Fibroblast of skin of scalp (primary cell): ENCODE data around the gene PDXP.
"Not testable (repeated sequence)": the region's sequence is repeated elsewhere in the genome, so short reads cannot be mapped to it uniquely, and the experiment has no call there.

ENCODE experiments used
- DNase-seq: peaks from one replicate; pipeline ENCODE4 v3.0.0-alpha.2; 2013

Gene PDXP

DNA sequence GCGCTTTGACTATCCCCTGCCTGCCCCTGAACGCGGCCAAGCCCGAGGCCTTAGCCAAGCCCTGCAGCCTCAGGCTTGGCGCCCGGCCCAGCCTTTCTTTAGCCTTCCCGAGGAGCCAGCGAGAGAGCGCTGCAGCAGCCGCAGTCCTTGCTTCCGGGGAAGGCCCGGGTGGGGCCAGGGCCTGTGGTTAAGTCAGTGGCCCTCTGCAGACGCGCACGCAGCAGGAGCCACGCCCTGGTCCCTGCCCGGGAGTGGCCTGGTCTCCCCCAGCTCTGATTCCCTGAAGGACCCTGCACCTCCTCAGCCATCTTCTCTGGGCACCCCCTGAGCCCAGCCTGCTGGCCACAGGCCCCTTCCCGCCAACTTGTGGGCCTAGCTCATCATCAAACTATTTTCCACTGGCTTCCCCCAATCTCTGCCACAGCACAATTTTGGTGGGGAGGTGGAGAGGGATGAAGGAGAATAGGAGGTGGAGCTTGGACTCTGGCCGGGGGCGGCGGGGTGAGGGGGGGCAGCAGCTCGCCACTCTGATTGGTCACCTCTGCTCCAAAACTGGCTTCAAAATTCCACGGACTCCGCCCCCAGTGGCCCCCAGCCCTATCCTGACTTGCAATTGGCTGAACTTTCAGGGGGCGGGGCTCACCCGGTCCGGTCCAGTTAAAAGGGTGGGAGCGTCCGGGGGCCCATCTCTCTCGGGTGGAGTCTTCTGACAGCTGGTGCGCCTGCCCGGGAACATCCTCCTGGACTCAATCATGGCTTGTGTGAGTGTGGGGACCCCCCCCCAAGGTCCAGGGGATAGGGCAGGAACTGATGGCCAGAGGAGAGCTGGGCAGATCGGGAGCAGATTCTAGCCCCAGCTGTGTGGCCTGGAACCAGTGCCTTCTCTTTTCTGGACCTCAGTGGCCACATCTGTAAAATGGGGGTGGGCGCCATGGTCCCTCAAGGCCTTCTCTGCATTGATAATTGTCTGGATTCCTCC is 16.7 kb downstream of the PDXP start, which contains the start of gene LGALS1:
TSS of gene LGALS1 (plus strand) at position 686 of the 979 bp plus-strand sequence. CDS start at position 753, 67 bp downstream.
- peak; percentile 99 for DNase-seq

DNA sequence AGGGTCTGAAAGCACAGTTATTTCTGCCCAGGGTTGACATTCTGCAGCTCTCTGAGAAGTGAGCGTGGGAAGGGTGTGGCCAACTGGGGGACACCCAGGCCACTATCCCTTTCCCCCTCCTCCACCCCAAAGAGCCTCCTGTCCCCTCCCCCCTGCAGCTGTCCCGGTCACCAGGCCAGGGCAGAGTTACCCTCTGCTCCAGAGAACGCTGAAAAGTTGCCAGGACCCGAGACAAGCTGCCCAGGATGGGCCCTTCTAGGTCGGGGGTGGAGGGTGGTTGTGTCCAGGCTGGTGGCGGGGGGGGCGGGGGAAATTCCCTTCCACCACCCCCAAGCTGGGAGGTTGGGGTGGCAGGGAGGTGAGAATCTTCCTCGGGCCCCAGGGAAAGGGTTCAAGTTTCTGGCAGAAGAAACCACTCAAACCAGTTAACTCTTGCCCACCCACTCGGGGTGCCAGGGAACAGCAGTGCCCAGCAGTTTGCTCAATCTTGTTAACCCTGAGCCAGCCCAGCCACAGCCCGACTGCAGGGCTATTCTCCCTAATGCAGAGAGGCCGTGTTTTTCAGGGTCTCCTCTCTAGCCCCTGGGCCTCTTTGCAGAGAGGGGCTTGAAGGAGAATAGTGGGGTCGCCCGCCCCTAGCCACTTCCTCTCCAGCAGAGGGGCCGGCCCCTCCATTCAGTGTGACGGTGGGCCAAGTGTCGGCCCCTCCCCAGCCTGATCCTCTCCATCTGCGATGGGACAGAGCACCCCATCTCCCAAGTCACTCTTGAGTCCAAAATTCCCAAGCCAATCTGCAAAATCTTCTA is 17.6 kb downstream of the PDXP start:
- peak; percentile 31 for DNase-seq

DNA sequence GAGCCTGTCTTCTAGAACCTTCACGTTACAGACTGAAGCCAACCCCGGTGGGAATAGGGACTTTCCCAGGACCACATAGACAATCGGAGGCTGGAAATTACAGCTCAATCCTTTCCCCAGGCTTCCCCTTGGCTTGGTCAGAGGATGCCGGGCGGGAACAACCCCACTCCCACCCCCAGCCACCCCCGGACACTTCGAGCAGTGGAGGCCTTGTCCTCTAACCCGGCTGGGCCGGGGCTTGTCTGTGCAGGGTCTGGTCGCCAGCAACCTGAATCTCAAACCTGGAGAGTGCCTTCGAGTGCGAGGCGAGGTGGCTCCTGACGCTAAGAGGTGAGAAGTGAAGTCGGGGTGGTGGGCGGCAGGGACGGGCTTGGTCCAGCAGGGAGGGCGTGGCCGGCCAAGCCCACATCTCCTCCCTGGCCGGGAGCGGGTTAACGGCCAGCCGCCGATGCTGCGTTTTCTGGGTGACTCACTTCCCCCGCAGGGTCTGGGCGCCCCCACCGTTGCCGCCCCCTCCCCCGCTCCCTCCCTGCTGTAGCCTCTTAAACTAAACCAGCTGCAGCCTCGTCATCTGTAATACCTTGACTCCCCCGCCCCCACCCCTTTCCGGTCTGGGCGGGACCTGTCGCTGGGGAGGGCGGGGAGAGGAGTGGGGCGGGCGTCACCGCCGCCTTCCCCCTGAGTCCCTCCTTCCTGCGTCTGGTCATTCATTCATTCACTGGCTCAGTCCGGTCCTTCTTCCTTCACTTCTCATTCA is 18.4 kb downstream of the PDXP start:
- peak; percentile 98 for DNase-seq

DNA sequence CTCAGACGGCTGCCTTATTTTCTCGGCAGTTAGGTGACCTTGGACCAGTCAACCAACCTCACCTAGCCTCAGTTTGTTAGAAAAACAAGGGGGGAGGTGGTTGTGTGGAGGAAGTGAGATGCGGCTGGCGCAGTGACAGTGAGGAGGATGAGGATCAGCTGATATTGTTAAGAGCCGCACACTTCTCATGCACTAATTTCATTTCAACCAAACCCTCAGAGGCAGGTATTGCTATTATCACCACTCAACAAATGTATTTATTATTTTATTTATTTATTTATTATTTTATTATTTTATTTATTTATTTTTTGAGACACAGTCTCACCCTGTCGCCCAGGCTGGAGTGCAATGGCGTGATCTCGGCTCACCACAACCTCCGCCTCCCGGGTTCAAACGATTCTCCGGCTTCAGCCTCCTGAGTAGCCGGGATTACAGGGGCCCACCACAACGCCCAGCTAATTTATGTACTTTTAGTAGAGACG is 19.0 kb downstream of the PDXP start:
- DNase-seq = no peak

DNA sequence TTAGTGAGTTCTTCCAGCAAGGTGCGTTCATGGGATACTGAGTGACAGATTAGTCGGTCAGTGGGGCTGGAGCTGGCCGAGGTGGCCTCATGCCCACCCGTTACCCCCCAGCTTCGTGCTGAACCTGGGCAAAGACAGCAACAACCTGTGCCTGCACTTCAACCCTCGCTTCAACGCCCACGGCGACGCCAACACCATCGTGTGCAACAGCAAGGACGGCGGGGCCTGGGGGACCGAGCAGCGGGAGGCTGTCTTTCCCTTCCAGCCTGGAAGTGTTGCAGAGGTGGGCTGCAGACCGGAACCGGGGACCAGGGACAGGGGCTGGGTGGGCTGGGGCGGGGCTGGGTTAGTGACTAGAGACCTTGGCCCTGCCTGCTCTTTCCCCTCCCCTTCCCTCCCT is 19.8 kb downstream of the PDXP start:
- DNase-seq = no peak

DNA sequence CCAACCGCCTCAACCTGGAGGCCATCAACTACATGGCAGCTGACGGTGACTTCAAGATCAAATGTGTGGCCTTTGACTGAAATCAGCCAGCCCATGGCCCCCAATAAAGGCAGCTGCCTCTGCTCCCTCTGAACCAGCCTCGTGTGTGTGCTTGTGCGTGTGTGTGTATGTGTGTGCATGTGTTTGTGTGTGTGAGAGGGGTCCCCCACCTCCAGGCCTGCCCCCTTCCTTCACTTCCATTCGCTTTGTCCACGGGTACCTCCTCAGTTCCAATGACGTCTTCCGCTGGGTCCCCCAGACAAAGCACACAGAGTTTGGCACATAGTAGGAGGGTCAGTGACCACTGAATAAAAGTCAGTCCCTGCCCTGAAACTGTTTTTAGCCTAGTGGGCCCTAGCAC is 21.1 kb downstream of the PDXP start:
- no peak for DNase-seq

DNA sequence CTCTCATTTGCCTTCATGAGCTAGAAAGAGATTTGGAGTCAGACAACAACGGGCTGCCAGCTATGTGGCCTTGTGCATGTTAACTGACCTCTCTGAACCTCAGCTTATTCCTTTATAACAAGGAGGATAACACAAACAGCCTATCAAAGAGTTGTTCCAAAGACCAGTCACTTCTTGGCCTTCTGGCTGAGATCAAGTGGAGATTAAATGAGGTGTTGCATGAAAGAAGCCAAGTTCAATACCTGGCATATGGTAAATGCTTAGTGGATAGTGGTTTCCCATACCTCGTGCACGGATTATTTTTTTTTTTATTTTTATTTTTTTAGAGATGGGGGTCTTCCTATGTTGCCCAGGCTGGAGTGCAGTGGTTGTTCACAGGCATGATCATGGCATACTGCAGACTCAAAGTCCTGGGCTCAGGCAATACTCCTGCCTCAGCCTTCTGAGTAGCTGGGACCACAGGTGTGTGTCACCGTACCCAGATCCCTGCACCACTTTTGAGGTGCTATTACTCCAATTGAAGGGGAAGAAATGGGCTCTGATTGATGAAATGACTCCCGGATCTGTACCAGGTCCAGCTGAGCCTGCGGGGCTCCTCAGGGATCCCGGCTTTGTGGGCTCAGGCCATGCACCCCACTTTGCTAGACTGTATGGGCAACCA is 21.8 kb downstream of the PDXP start:
- peak; percentile 25 for DNase-seq

DNA sequence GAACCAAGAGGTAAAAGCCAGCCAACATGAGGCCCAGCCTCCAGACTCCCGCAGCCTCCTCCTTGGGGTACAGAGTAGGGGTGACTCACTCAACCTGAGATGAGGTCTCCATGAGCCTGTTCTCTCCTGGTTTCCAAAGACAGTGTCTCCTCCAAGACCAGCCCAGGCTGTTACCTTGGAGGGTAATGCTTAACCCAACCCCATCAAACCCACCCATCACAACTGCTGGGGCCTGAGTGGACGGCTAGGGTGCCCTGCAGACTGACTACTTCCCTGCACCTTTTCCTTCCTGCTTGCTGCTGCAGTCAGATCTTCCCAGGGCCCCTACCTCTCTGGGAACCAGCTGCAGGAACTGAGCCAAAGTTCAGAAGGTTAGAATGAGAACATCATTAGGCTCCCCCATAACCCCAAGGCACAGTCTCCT is 22.5 kb downstream of the PDXP start:
- DNase-seq = peak; percentile 45

DNA sequence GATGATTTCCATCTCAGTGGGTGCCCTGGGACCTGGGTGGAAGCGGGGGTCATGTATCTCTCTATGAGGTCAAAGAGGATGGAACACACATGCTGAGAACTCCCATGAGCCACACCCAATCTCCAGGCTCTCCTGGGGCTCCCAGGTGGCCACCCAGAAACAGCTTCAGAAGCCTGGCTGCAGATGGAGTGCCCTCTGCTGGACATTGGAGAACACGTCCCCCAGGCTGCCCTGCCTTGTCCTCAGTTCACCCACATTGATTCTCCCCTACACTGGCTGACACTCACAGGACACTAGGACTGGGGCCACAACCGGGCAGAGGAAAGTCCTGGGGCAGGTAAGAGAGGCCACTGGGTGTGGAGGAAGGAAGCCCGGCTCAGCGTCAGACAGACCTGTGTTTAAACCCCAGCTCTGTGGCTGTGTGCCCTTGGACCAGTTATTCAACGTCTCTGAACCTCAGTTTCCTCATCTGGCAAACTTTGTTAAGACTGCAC is 23.1 kb downstream of the PDXP start:
- DNase-seq = peak; percentile 80

DNA sequence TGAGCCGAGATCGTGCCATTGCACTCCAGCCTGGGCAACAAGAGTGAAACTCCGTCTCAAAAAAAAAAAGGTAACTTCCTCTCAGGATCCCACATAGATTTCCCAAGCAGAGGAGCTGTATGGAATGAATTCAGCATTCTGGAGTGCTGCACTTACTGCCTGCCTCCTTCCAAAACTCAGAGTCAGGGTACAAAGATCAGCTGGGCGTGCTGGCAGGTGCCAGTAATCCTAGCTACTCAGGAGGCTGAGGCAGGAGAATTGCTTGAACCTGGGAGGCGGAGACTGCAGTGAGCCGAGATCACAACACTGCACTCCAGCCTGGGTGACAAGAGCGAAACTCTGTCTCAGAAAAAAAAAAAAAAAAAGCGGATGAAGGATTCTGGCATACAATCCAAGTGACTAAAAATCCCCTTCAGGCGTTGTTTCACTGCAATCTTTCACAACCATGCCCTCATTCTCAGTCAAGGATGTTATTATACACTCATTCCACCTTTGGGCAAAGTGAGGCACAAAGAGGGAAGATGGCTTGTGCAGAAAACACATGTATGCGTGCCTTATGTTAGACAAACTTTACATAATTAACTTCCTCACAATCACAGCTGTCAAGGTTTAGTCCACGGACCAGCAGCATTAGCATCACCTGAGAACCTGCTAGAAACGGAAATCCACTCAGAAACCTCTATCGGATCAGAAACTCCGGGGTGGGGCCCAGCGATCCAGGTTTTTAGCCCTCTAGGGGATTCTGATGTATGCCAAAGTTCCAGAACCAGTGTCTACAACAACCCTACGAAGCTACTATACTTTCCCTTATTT is 26.5 kb downstream of the PDXP start:
- no peak for DNase-seq

DNA sequence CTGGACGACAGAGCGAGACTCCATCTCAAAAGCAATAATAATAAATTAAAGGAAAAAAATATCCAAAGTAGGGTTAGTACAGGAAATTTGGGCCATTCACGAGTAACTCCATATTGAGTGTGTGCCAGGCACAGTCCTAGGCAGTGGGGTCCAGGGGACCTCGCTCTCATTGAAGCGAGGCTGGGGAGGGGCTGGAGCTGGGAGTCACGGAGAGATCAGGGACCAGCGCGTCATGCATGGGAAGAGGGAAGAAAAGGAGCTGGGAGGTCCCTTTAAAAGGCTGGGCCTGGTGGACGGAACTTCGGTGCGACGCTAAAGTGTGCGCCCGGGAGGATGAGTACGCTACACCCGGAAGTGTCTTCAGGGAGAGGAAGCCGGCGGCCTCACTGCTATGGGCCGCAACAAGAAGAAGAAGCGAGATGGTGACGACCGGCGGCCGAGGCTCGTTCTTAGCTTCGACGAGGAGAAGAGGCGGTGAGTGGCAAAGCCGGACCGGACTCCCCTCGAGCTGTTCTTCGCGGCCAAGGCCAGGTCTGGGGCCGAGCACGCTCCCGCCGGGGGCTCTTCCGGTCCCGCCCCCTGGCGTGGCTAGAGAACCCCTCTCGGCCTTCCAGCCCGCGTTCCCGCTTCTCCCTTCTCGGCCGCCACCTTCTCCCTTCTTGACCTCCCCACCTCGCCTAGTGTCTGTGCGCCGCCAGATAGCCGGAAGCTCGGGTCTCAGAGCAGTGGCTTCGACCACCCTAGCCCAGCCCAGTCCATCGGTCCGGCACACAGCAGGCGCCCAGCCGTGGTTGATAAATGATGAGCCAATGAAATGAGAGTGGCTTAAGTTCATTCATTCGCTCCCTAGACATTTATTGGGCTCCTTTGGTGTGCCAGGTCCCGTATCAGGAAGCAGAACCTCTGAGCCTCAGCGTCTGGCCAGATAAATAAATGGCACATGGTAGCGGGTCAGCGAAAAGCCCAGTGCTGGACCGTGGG is 27.8 kb downstream of the PDXP start, which contains the start of gene NOL12:
TSS of gene NOL12 (plus strand) at position 342 of the 981 bp plus-strand sequence. CDS start at position 392, 50 bp downstream.
- peak; percentile 88 for DNase-seq

DNA sequence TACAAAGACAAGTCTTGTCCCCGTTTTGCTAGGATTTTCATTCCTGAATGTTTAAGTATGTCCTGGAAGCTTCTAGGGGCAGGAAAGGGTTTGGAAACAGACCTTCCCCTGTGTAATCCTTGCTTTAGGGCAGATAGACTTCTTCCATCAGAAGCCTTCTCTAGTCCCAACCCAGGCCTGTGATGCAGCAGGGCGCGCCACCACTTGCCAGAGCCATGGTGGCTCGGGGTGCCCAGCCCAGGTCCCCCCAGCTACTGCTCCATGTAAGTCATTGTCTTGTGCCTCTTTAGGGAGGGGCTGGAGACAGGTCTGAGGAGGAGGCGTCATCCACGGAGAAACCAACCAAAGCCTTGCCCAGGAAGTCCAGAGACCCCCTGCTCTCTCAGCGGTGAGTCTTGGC is 31.9 kb downstream of the PDXP start:
- no peak for DNase-seq

DNA sequence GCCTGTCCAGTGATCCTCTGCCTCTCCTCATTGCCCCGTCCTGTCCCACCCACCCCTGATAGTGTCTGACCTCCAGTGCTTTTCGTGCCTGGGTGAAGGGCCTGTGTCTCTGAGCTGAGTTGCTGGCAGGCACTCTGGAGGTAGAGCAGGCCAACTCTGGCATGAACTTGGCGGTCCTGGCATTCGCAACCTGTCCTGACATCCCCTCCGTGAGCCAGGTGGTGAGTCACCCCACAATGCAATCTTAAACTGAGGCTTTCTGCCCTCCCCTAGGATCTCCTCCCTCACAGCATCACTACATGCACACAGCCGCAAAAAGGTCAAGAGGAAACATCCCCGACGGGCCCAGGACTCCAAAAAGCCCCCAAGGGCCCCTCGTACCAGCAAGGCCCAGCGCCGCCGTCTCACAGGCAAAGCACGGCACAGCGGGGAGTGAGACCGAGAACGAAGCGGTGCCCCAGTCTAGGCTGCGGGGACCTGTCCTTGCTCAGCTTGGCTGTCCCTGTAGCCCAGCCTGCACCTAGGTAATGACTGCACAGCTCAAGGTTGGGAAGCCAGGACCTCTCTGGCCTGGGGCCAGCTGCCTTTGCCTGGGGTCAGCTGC is 32.5 kb downstream of the PDXP start:
- DNase-seq = no peak

DNA sequence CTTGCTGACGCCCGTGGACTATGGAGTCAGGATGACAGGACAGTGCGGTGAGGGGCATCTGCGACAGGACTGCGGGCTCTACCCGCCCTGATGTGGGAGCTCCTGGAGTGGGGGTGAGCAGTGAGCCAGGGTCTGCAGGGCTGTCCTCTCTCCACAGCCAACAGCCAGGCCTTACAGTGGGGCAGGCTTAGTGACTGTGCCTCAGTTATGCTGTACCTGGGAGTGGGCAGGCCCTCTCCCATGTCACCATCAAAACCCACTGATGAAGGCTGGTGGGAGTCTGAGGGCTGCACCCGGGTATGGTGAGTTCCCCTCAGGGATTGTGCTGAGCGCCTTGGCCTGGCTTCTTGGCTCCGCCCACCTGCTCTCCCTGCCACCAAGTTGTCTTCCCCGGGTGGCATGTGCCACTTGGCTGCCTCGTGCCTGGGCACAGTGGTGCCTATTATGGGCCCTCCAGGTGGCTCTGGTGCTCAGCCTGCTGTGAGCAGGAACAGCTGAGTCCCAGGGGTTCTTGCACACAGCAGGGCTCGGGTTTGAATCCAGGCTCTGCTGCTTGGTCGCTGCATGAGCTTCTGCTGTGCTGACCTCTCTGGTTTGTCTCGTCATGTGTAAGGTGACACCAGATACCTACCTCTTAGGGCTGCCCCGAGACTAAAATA is 34.2 kb downstream of the PDXP start:
- DNase-seq = no peak

DNA sequence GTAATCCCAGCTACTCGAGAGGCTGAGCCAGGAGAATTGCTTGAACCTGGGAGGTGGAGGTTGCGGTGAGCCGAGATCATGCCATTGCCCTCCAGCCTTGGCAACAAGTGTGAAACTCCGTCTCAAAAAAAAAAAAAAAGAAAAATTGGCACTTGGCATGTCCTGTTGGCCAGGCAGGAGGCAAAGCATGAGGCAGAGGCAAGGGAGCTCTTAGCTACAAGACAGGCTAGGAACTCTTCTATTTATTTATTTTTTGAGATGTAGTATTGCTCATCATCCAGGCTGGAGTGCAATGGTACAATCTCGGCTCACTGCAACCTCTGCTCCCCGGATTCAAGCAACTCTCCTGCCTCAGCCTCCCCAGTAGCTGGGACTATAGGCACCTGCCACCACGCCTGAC is 35.6 kb downstream of the PDXP start:
- not testable (repeated sequence) for DNase-seq

DNA sequence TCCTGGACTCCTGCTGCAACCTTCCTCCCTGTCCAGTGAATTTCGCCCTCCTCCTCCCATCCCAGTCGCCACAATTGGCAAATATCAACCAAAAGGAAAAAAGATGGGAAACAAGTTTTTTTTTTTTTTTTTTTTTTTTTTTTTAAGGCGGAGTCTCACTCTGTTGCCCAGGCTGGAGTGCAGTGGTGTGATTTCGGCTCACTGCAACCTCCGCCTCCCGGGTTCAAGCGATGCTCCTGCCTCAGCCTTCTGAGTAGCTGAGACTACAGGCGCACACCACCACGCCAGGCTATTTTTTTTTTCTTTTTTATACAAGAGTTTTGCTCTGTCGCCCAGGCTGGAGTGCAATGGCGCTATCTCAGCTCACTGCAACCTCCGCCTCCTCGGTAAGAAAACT is 37.7 kb downstream of the PDXP start:
- not testable (repeated sequence) for DNase-seq

DNA sequence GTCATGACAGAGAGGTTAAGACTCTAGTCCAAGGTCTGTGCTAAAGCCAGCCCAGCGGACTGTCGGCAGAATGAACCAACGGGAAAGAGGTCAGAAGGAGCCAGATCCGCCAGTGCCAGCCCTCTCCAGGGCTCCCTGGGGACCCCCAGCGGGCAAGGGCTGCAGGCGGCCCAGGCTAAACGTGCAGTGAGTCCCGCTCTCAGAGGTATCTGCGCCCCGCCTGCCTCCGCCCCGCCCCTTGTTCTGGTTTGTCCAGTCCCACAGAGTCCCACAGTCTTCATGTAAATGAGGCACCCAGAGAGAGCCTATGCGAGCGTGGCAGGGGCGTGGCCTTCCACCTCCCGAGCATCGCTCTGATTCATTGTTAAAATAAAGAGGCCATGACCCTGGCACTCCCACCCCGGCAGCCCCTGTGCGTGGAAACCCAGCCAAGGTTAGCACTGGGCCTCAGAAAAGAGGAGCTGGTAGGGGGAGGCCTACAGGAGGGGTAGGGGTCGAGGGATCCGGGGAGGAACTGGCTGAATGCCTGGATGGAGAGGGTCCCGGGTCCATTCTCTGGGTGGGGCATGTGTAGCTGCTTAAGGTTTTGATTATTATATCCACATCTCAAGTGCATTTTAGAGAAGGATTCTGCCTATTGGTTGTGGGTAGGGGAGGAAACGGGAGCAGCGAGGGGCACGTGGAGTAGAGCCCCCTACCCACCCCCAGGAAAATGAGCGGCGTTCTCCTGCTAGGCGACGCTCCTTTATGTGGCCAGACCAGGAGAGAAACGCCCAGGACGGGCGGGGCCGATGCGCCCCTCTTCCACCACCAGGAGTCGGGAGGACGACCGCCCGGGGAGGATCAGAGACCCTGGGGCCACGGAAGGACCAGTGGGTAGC is 38.4 kb downstream of the PDXP start, which contains the start of gene TRIOBP:
TSS of gene TRIOBP (plus strand) at position 392 of the 881 bp plus-strand sequence. CDS start 4,318 bp downstream, outside the sequence.
- peak; percentile 98 for DNase-seq
